ENCODE data around the gene HILPDA.

DNA sequence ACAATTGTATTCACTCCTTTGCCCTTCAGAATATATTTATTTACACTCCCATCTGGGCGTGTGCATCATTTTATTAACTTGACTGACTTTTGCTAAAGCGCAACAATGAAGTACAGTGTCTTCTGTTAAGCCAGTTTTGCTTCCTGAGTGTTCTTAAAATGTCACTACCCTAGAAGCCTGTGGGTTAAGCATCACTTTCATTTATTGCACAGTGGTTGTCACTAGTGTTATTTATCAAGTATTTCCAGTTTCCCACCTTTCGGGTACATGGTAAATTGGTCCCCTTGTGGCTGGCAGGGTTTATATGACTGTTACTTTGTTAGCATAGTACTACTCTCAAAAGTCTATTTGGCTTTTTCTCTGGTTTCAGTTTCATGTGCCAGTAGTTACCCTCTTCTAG is 3.3 kb downstream of the HILPDA start:
- TF ChIP-seq, protein P1, sequence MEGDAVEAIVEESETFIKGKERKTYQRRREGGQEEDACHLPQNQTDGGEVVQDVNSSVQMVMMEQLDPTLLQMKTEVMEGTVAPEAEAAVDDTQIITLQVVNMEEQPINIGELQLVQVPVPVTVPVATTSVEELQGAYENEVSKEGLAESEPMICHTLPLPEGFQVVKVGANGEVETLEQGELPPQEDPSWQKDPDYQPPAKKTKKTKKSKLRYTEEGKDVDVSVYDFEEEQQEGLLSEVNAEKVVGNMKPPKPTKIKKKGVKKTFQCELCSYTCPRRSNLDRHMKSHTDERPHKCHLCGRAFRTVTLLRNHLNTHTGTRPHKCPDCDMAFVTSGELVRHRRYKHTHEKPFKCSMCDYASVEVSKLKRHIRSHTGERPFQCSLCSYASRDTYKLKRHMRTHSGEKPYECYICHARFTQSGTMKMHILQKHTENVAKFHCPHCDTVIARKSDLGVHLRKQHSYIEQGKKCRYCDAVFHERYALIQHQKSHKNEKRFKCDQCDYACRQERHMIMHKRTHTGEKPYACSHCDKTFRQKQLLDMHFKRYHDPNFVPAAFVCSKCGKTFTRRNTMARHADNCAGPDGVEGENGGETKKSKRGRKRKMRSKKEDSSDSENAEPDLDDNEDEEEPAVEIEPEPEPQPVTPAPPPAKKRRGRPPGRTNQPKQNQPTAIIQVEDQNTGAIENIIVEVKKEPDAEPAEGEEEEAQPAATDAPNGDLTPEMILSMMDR (IDR thresholded peaks at IDR 0.05): no peak
- no peak for TF ChIP-seq POLR2A (IDR thresholded peaks at IDR 0.05)
